Purkinje cell (primary cell): ENCODE results near the gene REG1A. TPM values are rescaled to one million over a fixed set of nuclear protein-coding genes. Genes with fewer than 3 reads are reported as not detected.

Experiments used
- polyA plus RNA-seq: library from polyadenylated mRNA; unstranded; fragments of >200 nt; fragmentation: Nextera tagmentation; gene quantifications from 2 replicates; pipeline ENCODE4 v1.2.1, GENCODE V29; 2014

The REG1A gene, protein sequence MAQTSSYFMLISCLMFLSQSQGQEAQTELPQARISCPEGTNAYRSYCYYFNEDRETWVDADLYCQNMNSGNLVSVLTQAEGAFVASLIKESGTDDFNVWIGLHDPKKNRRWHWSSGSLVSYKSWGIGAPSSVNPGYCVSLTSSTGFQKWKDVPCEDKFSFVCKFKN
- polyA plus RNA-seq = not detected in 2 replicates

DNA sequence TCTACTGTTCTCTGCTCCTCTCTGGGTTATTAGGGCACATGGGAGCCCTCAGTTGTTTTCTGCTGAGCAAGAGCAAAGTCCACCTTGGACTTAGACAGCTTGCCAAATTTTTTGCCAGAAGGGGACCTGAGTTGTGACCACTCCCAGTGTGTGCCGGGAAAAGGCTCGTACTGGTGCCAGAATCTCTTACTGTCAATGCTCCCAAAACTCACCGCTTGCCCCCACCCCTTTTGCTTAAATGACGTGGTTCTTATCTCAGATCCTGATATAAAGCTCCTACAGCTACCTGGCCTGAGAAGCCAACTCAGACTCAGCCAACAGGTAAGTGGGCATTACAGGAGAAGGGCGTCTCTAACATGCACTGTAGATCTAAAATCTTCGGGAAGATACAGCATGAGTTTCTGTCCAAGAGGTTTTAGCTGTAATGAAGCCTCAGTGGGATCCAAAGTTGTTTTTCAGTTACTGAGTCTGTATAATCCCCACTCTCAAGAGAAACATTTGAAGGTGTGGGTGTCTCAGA, at the start of gene REG1A:
Gene REG1A, plus strand, starts transcription at position 295 of the 520 bp plus-strand sequence. CDS start 374 bp downstream, outside the sequence.

DNA sequence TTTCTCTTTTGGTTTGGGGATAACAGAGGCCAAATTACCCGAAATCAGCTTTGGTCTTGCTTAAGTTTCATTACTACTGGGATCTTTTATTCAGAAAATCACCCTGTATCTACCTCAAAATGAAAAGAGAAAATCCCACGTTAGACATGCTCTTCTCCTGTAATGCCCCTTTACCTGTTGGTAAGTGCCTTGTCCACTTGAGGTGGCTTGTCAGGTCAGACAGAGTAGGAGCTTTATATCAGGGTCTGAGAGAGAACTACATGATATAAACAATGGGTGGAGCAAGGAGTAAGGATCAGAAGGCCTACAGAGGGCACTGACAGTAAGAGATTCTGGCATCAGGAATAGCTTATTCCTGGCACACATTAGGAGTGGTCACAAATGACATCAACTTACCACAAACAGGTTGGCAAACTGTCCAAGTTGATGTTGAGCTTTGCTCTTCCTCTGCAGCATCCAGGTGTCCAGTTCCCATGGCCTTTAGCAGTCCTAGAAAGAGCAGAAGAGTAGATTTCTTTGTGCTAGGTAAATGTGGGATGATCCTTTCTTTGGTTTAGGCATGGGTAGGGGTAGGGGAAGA, 32.4 kb upstream of the REG1A start, which contains the start of gene REG1B:
Gene REG1B, minus strand, starts transcription at position 209 of the 580 bp plus-strand sequence. CDS start 381 bp downstream, outside the sequence.

DNA sequence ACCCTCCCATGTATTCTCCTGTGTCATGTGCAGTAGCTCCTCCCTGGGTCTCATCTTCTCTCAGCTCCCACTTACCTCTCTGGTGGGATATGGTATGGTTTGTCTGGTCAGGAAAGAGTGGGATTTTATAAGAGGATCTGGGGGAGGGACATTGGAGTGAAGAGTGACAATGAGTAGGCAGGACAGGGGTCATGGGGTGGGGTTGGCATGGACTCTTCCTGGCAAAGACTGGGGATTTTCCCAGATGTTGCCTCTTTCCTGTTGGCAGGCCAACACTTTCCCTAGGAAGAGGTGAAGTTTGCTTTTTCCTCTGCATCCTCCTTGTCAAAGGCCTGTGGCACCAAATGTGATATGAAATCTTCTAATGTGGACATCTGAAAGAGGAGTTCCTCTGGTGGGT, 39.4 kb downstream of the REG1A start, which contains the start of gene REG3A:
Gene REG3A, minus strand, starts transcription at position 101 of the 400 bp plus-strand sequence. CDS start 348 bp downstream, outside the sequence.

Other genes starting within 250 kb of the REG1A start
- gene REG3G, start 94.8 kb upstream of the REG1A start, polyA plus RNA-seq = not detected in 2 replicates
- not detected in 2 replicates for gene REG1B, start 32.5 kb upstream of the REG1A start, polyA plus RNA-seq
- not detected in 2 replicates for gene REG3A, start 39.3 kb downstream of the REG1A start, polyA plus RNA-seq